Astrocyte of the spinal cord (primary cell): Measurements from ENCODE around the gene HGS.
A peak's percentile ranks its signal among the peaks of the same experiment; 100 is the strongest.

Experiments used
- DNase-seq: peaks from one replicate; pipeline ENCODE4 v3.0.0; 2011; ENCODE audit warnings: low read depth, low spot score
- H3K4me3 ChIP-seq: 2 replicates; pipeline ENCODE4 v1.5.1; 2011; ENCODE audit warnings: low read depth, mild to moderate bottlenecking, low read length, moderate library complexity
- in situ Hi-C: cut with HindIII; loops from 2 replicates; pipeline ENCODE4 v1.10.0; 2017; ENCODE audit warnings: low sequenced_read_pairs
- TF ChIP-seq, protein P1 (sequence below): IDR thresholded peaks from 2 replicates; pipeline ENCODE4 v1.5.1; 2012; ENCODE audit warnings: low read depth, mild to moderate bottlenecking, low read length, inconsistent platforms

HGS gene

DNA sequence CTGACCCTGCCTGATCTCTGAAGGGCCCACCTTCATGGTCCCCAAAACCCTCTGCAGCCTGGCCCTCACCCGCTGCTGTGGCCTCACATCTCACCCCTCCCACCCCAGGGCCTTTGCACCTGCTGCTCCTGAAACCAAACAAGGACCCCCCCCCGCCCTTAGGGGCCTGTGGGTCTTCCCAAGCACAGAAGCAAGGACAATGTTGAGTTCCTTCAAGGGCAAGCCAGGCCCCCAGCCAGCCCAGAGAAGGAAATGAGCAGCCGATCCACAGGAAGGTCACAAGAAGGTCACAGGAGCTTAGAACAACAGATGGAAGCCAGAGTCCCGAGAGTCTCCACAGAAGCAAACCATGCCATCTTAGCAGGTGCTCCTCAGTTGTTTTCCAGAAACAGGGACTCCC is 27.0 kb upstream of the HGS start:
- TF ChIP-seq, protein P1, sequence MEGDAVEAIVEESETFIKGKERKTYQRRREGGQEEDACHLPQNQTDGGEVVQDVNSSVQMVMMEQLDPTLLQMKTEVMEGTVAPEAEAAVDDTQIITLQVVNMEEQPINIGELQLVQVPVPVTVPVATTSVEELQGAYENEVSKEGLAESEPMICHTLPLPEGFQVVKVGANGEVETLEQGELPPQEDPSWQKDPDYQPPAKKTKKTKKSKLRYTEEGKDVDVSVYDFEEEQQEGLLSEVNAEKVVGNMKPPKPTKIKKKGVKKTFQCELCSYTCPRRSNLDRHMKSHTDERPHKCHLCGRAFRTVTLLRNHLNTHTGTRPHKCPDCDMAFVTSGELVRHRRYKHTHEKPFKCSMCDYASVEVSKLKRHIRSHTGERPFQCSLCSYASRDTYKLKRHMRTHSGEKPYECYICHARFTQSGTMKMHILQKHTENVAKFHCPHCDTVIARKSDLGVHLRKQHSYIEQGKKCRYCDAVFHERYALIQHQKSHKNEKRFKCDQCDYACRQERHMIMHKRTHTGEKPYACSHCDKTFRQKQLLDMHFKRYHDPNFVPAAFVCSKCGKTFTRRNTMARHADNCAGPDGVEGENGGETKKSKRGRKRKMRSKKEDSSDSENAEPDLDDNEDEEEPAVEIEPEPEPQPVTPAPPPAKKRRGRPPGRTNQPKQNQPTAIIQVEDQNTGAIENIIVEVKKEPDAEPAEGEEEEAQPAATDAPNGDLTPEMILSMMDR = no peak
- DNase-seq = no peak
- in situ Hi-C loops = no loop called here
- H3K4me3 ChIP-seq = no peak overlapping the region

- TF ChIP-seq, protein P1 = no peak
- in situ Hi-C loops = no loop called here
- no peak for DNase-seq
- no peak overlapping the region for H3K4me3 ChIP-seq
These were observed 24.8 kb upstream of the HGS start for GRCh38 chr17:81659038-81659437.

DNA sequence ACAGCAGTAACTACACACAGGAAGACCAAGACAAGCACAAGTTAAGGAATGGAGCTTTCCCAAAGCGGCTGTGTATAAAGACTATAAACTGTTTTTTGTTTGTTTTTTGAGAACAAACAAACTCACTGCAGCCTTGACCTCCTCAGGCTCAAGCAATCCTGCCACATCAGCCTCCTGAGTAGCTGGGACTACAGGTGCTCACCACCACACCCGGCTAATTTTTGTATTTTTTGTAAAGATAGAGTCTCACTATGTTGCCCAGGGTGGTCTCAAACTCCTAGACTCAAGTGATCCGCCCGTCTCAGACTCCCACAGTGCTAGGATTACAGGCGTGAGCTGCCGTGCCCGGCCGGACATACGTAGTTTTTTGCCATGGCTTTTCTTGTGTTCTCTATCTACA is 23.4 kb upstream of the HGS start:
- no peak for DNase-seq
- in situ Hi-C loops = no loop called here
- H3K4me3 ChIP-seq = no peak overlapping the region
- TF ChIP-seq, protein P1 = no peak

DNA sequence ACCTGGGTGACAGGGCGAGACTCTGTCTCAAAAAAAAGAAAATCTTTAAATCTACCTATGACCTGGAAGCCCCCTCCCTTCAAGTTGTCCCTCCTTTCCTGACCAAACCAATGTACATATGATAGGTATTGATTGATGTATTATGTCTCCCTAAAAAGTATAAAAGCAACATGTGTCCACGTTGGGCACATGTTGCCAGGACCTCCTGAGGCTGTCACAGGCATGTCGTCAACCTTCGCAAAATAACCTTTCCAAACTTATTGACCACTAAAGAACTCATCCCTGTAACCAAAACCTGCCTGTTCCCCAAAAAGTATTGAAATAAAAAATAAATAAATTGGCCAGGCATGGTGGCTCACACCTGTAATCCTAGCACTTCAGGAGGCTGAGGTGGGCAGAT is 21.8 kb upstream of the HGS start:
- TF ChIP-seq, protein P1 = no peak
- in situ Hi-C loops = no loop called here
- no peak for DNase-seq
- no peak overlapping the region for H3K4me3 ChIP-seq

- TF ChIP-seq, protein P1 = no peak
- DNase-seq = no peak
These were observed 19.8 kb upstream of the HGS start for GRCh38 chr17:81664051-81664470.

DNA sequence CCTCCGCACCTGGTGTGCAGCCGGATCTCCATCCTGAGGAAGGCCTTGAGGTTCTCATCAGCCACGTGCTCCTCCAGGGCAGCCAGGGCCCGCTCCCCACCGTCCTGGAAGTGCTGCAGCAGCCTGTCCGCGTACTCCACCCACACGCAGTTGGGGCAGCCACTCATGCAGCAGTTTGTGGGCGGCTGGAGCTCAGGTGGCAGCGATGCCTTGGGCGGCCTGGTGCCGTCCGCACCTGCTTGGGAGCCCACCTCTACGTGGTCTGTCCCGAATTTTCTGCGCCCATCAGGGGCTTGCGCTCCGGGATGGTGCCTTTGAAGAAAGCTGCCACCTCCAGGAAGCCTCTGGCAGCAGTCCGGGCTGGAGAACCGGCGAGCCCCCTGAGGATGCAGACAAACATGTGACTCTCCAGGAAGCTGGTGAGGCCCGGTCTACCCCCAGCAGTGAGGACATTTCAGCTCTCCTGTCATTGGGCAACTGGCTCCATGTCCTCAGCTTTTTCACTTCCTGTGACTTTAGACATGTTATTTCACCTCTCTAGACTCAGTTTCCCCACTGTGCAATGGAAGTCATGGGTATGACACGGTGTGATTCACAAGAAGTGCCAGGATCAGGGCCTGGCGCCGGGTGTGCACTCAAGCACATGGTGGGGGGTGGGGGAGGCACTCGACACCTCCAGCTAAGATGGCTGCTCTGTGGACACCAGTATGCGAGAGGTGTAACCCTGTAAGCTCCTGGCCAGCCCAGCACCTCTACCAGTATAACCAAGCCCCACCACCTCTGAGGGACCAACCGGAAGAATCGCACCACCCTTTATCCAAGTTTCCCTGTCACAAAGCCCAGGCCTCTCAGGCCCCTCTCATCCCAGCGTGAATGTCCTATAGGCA is 18.4 kb upstream of the HGS start:
- peak overlapping the region; percentile 87 for H3K4me3 ChIP-seq
- in situ Hi-C loops = no loop called here
- DNase-seq = no peak
- TF ChIP-seq, protein P1 = no peak

More at GRCh38 chr17:81664051-81664470, 19.8 kb upstream of the HGS start:
- in situ Hi-C loops = no loop called here
- H3K4me3 ChIP-seq = no peak overlapping the region
